ENCODE measurements around the gene ABCA10. TPM values are rescaled to one million over a fixed set of nuclear protein-coding genes. Genes with fewer than 3 reads are reported as not detected.
"Not testable (repeated sequence)": the region's sequence is repeated elsewhere in the genome, so short reads cannot be mapped to it uniquely, and the experiment has no call there.

Gene ABCA10
- total RNA-seq, 1 experiment from 2014 or later, result 6.9 TPM

GRCh38 chr17:69228018-69228417 lies 606 bp downstream of the ABCA10 start:
- DNase-seq (ENCODE audit: extremely low read depth, low read depth), result no peak

- no peak for DNase-seq (ENCODE audit: extremely low read depth, low read depth)
These were observed 1.1 kb downstream of the ABCA10 start for GRCh38 chr17:69227541-69227940.

DNA sequence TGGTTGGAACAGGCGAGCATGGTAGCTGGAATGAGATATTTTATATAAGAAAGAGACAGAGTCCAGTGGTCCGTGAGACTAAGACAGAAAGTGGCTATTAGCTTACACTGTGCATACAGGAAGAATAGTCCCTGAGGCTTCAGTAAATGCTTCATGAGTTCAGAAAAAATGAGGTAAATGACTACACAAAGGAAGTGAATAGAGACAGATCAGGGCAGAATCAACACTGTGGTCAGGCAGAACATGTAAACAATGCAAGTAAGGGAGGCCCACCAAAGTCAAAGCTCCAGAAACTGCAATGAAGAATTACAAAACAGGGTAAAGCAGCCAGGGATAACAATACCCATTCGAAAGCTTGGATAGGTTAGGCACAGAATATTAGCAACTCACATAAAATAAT lies 4.8 kb downstream of the ABCA10 start:
- DNase-seq (ENCODE audit: extremely low read depth, low read depth), result no peak

GRCh38 chr17:69222707-69223258 lies 5.8 kb downstream of the ABCA10 start:
- no peak for DNase-seq (ENCODE audit: extremely low read depth, low read depth)

DNA sequence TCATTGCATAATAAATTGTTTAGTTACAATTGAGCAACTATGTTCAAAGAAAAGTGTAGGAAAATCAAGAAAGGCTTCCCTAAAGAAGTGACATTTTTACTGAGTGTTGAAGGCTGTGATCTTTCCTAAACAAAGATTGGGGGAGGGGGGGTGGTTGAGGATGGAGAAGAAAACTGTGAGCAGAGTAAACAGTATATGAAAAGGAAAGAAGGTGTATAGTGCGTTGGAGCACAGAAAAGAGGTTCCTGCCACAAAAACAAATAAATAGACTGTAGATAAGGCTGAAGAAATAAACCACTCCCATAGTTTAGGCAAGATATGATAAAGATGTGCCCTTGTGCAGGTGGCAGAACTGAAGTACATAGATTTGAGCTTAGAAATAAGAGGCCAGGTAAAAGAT lies 8.5 kb downstream of the ABCA10 start:
- no peak for DNase-seq (ENCODE audit: extremely low read depth, low read depth)

DNA sequence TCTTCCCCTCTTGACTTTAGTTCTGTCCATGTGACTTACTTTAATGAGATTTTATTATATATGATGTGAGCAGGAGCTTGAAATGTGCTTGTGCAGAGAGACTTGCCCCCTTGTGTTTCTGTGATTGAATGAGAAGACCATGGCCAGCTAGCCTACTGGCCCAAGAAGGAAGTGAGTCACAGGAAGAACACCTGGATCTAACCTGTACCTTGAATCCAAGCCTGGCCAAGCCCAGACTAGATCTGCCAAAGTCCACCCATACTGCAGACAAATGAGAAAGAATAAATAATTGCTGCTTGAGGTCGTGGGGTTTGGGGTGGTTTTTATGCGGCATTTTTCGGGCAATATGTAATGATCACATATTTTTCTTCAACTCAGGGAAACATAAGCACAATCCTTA lies 9.6 kb downstream of the ABCA10 start:
- DNase-seq (ENCODE audit: extremely low read depth, low read depth), result no peak

- DNase-seq (ENCODE audit: extremely low read depth, low read depth), result no peak
These were observed 15.4 kb downstream of the ABCA10 start for GRCh38 chr17:69213059-69213813.

- no peak for DNase-seq (ENCODE audit: extremely low read depth, low read depth)
These were observed 20.0 kb downstream of the ABCA10 start for GRCh38 chr17:69208640-69209039.

- DNase-seq (ENCODE audit: extremely low read depth, low read depth), result no peak
These were observed 21.5 kb downstream of the ABCA10 start for GRCh38 chr17:69207151-69207550.

GRCh38 chr17:69198238-69198637 lies 30.4 kb downstream of the ABCA10 start:
- no peak for DNase-seq (ENCODE audit: extremely low read depth, low read depth)

- DNase-seq (ENCODE audit: extremely low read depth, low read depth), result not testable (repeated sequence)
These were observed 32.4 kb downstream of the ABCA10 start for GRCh38 chr17:69196105-69196653.

GRCh38 chr17:69192754-69193153 lies 35.9 kb downstream of the ABCA10 start:
- DNase-seq (ENCODE audit: extremely low read depth, low read depth), result no peak

GRCh38 chr17:69188796-69189195 lies 39.8 kb downstream of the ABCA10 start:
- DNase-seq (ENCODE audit: extremely low read depth, low read depth), result no peak

GRCh38 chr17:69188064-69188463 lies 40.6 kb downstream of the ABCA10 start:
- no peak for DNase-seq (ENCODE audit: extremely low read depth, low read depth)

DNA sequence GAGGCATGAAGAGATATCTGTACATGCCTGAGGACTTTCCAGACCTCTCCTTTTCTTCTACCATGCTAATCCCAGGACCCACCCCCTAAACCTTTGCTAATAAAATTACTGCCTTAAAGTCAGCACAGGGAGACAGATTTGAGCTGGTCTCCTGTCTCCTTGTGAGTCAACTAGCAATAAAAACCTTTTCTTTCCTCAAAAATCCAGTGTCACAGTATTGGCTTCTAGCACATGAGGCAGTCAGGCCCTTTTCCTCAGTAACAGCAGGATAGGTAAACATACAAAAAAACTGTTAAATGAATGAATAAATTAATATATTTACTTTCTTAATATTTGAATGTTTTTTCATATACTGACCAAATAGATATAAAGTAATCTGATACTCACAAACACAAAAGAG lies 41.3 kb downstream of the ABCA10 start:
- DNase-seq (ENCODE audit: extremely low read depth, low read depth), result no peak

DNA sequence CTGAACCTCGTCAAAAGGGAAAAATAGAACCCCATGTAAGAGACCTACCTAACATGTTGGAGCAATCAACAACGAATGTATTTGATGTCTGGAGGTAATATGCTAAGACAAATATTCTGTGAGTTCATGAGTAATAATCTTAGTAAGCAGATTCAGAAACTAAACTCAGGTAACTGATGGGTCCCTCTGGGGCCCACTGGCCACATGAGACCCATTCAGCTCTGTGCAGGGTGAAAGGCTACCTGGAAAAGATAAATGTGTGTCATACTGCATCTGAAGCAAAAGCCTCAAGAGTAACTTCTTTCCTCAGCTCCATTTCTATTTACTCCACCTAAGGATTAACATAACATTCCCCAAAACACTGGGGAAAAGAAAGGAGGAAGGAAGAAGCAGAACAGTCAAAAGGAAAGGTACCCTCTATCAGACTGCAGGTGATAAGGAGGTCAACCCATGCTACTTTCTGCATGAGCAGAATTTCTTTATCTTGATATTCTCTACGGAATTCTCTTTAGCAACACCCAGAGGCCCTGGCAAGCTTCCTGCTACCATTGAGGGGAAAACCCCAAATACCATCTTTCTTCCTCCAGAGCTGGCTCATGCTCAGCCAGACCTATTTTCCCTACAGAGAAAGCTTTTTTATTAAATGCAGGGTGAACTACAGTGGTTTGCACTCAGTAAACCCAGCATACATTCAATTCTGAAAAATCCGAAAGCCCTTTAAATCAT lies 49.2 kb downstream of the ABCA10 start:
- DNase-seq (ENCODE audit: extremely low read depth, low read depth), result no peak

DNA sequence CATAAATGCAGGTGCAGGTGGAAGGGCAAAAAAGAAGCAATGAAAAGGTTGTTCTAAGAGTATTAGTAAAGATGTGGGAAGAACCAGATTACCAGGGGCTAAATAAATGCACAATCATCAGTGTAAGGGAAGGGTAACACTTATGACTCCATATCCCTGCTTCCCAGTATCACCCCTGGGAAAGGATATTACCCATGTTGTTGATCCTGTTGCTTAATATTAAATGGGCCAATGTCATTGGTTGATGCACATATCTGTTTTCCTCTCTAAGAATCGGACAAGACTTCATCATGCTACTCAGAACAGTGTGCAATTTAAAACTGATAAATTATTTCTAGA lies 52.2 kb downstream of the ABCA10 start:
- no peak for DNase-seq (ENCODE audit: extremely low read depth, low read depth)

DNA sequence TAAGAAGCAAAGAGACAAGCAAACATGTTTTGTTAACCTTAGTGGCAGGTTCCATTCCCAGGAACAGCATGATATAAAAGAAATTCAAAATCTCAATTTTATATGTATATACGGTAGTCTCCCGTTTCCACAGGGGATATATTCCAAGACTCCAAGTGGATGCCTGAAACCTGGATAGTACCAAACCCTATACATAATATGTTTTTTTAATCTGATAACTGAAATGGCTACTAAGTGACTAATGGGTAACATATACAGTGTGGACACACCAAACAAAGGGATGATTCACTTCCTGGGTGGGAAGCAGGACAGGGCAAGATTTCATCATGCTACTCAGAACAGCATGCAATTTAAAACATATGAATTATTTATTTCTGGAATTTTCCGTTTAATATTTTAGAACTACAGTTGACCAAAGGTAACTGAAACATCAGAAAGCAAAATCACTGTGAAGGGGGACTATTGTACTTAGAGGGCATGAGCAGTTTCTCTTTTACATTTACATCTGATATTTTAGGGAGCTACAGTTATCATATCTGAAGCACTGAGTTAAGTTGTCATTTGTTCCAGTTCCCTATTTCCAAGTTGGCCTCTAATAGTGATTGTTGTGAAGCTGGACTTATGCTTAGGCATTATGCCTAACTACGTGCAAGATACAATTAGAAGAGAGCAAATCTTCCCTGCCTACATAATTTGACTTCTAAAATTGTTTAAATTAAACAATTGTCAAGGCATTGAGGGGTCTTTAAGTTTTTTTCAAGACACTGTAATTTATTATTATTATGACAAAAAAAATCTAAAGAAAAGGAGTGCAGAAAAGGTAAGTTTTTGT lies 52.8 kb downstream of the ABCA10 start:
- peak; percentile 89 for DNase-seq (ENCODE audit: extremely low read depth, low read depth)

GRCh38 chr17:69175262-69175624 lies 53.4 kb downstream of the ABCA10 start:
- peak; percentile 30 for DNase-seq (ENCODE audit: extremely low read depth, low read depth)

DNA sequence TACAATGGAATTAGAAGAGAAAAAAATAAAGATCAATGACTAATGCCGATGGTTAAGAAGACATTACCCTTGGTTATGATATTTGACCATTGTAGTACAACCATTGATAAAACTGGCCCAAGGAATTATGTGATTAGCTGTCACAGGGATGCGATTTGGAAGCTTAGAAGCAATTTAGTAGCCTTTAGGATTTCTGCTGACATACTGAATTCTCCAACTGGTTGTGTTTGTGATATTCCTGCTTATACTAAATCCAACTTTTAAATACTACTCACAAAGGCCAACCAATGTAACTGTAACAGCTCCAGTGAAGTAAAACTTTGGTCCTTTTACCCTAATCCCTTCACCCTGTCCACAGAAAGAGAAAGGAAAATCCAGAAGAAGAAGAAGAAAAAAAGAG lies 55.5 kb downstream of the ABCA10 start:
- no peak for DNase-seq (ENCODE audit: extremely low read depth, low read depth)

DNA sequence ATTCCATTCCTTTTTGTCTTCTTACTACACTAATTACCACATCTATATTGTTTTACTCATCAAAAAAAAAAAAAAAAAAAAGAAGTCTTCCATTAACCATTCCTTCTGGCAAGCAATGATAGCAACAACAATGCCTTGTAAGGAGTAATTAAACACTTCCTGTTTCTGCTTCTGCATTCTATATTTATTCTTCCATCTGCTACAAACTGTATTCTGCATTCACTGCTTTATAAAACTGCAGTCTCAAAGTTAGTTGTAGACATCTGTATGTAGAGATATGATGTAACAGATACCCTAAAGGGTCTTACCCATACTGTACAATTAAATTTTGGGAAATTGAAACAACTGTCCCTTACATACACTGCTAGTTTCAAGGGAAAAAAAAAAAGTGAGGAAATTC lies 58.2 kb downstream of the ABCA10 start:
- no peak for DNase-seq (ENCODE audit: extremely low read depth, low read depth)
